Activated CD4-positive, alpha-beta T cell treated with anti-CD3 and anti-CD28 coated beads for 4 hours (primary cell): ENCODE data around the gene CPPED1.
"Not testable (repeated sequence)": the region's sequence is repeated elsewhere in the genome, so short reads cannot be mapped to it uniquely, and the experiment has no call there.

Experiments used
- DNase-seq, 2 donors: peaks; one replicate each; pipeline ENCODE4 v3.0.0-alpha.2; 2020

Gene CPPED1

GRCh38 chr16:12766208-12766607, 37.5 kb downstream of the CPPED1 start:
- DNase-seq, result not testable (repeated sequence)

- DNase-seq, result no peak
These were observed 38.7 kb downstream of the CPPED1 start for GRCh38 chr16:12764813-12765488.

GRCh38 chr16:12763517-12763916, 40.2 kb downstream of the CPPED1 start:
- no peak for DNase-seq

- no peak for DNase-seq
These were observed 42.7 kb downstream of the CPPED1 start for GRCh38 chr16:12760819-12761611.

GRCh38 chr16:12758670-12759558, 44.8 kb downstream of the CPPED1 start:
- DNase-seq, result no peak

GRCh38 chr16:12758031-12758669, 45.5 kb downstream of the CPPED1 start:
- DNase-seq, result no peak

- no peak for DNase-seq
These were observed 46.1 kb downstream of the CPPED1 start for GRCh38 chr16:12757546-12757945.

GRCh38 chr16:12754824-12755543, 48.7 kb downstream of the CPPED1 start:
- DNase-seq, result no peak

- DNase-seq, result no peak
These were observed 50.3 kb downstream of the CPPED1 start for GRCh38 chr16:12753203-12754023.

- DNase-seq, result no peak
These were observed 51.5 kb downstream of the CPPED1 start for GRCh38 chr16:12752159-12752558.

- no peak for DNase-seq
These were observed 53.2 kb downstream of the CPPED1 start for GRCh38 chr16:12750554-12750918.

GRCh38 chr16:12749076-12749475, 54.6 kb downstream of the CPPED1 start:
- DNase-seq, result no peak

- DNase-seq, result no peak
These were observed 55.9 kb downstream of the CPPED1 start for GRCh38 chr16:12747827-12748226.

GRCh38 chr16:12747261-12747660, 56.4 kb downstream of the CPPED1 start:
- DNase-seq, result no peak

GRCh38 chr16:12744860-12745259, 58.8 kb downstream of the CPPED1 start:
- DNase-seq, result no peak

- no peak for DNase-seq
These were observed 60.9 kb downstream of the CPPED1 start for GRCh38 chr16:12742741-12743140.

- no peak for DNase-seq
These were observed 62.6 kb downstream of the CPPED1 start for GRCh38 chr16:12740986-12741610.

- DNase-seq, result no peak
These were observed 63.9 kb downstream of the CPPED1 start for GRCh38 chr16:12739738-12740137.

- DNase-seq, result no peak
These were observed 66.1 kb downstream of the CPPED1 start for GRCh38 chr16:12737563-12737962.

- no peak for DNase-seq
These were observed 67.9 kb downstream of the CPPED1 start for GRCh38 chr16:12735805-12736204.

GRCh38 chr16:12732600-12732999, 71.1 kb downstream of the CPPED1 start:
- DNase-seq, result no peak
